Adipocyte (in vitro differentiated cells): ENCODE data around the gene DIAPH2.

Source experiments
- DNase-seq: peaks from one replicate; pipeline ENCODE4 v3.0.0-alpha.2; 2015; ENCODE audit warnings: low read depth
- H3K27me3 ChIP-seq: replicated peaks from 2 replicates; pipeline ENCODE4 v1.7.0; 2013; ENCODE audit warnings: mild to moderate bottlenecking, low read length, moderate library complexity; ENCODE audit not compliant: control insufficient read depth, insufficient read depth
- H3K36me3 ChIP-seq: 2 replicates; pipeline ENCODE4 v1.7.0; 2013; ENCODE audit warnings: low read length, mild to moderate bottlenecking, moderate library complexity; ENCODE audit not compliant: control insufficient read depth, insufficient read depth, severe bottlenecking
- H3K4me1 ChIP-seq: 2 replicates; pipeline ENCODE4 v1.7.0; 2013; ENCODE audit warnings: mild to moderate bottlenecking, low read length, moderate library complexity; ENCODE audit not compliant: control insufficient read depth, insufficient read depth
- H3K4me3 ChIP-seq: 2 replicates; pipeline ENCODE4 v1.7.0; 2013; ENCODE audit warnings: mild to moderate bottlenecking, low read length, moderate library complexity
- H3K9ac ChIP-seq: 2 replicates; pipeline ENCODE4 v1.7.0; 2013; ENCODE audit warnings: mild to moderate bottlenecking, low read length, moderate library complexity
- H3K9me3 ChIP-seq: 2 replicates; pipeline ENCODE4 v1.7.0; 2013; ENCODE audit warnings: mild to moderate bottlenecking, low read length, moderate library complexity; ENCODE audit not compliant: control insufficient read depth

Gene DIAPH2

GRCh38 chrX:97009391-97009790 is 324.7 kb downstream of the DIAPH2 start:
- H3K9me3 ChIP-seq: no peaks in the 10 kb centered on the region
- H3K4me3 ChIP-seq: no peak overlapping the region
- H3K9ac ChIP-seq: no peak overlapping the region
- no peaks in the 10 kb centered on the region for H3K36me3 ChIP-seq
- H3K27me3 ChIP-seq: no peaks in the 10 kb centered on the region
- no peak for DNase-seq
- no peaks in the 10 kb centered on the region for H3K4me1 ChIP-seq

GRCh38 chrX:97011540-97011939 is 326.9 kb downstream of the DIAPH2 start:
- no peak overlapping the region for H3K4me3 ChIP-seq
- no peak overlapping the region for H3K9ac ChIP-seq
- peaks cover 3% of the 10 kb centered on the region for H3K4me1 ChIP-seq
- no peaks in the 10 kb centered on the region for H3K27me3 ChIP-seq
- H3K9me3 ChIP-seq: no peaks in the 10 kb centered on the region
- H3K36me3 ChIP-seq: no peaks in the 10 kb centered on the region
- no peak for DNase-seq

GRCh38 chrX:97016106-97016505 is 331.5 kb downstream of the DIAPH2 start:
- no peaks in the 10 kb centered on the region for H3K9me3 ChIP-seq
- H3K27me3 ChIP-seq: no peaks in the 10 kb centered on the region
- peaks cover 3% of the 10 kb centered on the region for H3K4me1 ChIP-seq
- H3K4me3 ChIP-seq: peak overlapping the region; percentile 40
- peak; percentile 29 for DNase-seq
- H3K36me3 ChIP-seq: no peaks in the 10 kb centered on the region
- no peak overlapping the region for H3K9ac ChIP-seq

- no peaks in the 10 kb centered on the region for H3K9me3 ChIP-seq
- no peak overlapping the region for H3K4me3 ChIP-seq
Observed at GRCh38 chrX:97021680-97022079, 337.0 kb downstream of the DIAPH2 start.

GRCh38 chrX:97026406-97026805 is 341.8 kb downstream of the DIAPH2 start:
- Histone ChIP-seq H3K9ac (no peak overlapping the region), H3K4me1 (no peaks in the 10 kb centered on the region), H3K27me3 (no peaks in the 10 kb centered on the region), H3K36me3 (no peaks in the 10 kb centered on the region), H3K9me3 (no peaks in the 10 kb centered on the region), H3K4me3 (no peak overlapping the region)
- DNase-seq: peak; percentile 3

More at GRCh38 chrX:97021680-97022079, 337.0 kb downstream of the DIAPH2 start:
- H3K27me3 ChIP-seq: no peaks in the 10 kb centered on the region
- H3K4me1 ChIP-seq: no peaks in the 10 kb centered on the region
- no peak overlapping the region for H3K9ac ChIP-seq
- no peaks in the 10 kb centered on the region for H3K36me3 ChIP-seq
- DNase-seq: no peak

GRCh38 chrX:97027384-97027922 is 342.8 kb downstream of the DIAPH2 start:
- Histone ChIP-seq H3K4me1 (no peaks in the 10 kb centered on the region), H3K4me3 (no peak overlapping the region), H3K27me3 (no peaks in the 10 kb centered on the region), H3K9me3 (no peaks in the 10 kb centered on the region), H3K9ac (no peak overlapping the region), H3K36me3 (no peaks in the 10 kb centered on the region)
- DNase-seq: no peak

GRCh38 chrX:97030463-97030862 is 345.8 kb downstream of the DIAPH2 start:
- no peaks in the 10 kb centered on the region for H3K27me3 ChIP-seq
- H3K9ac ChIP-seq: no peak overlapping the region
- no peaks in the 10 kb centered on the region for H3K9me3 ChIP-seq
- no peaks in the 10 kb centered on the region for H3K36me3 ChIP-seq
- DNase-seq: no peak
- H3K4me3 ChIP-seq: no peak overlapping the region
- no peaks in the 10 kb centered on the region for H3K4me1 ChIP-seq

- H3K9me3 ChIP-seq: no peaks in the 10 kb centered on the region
- no peak overlapping the region for H3K4me3 ChIP-seq
- no peaks in the 10 kb centered on the region for H3K4me1 ChIP-seq
- DNase-seq: no peak
- no peaks in the 10 kb centered on the region for H3K27me3 ChIP-seq
- no peak overlapping the region for H3K9ac ChIP-seq
- H3K36me3 ChIP-seq: no peaks in the 10 kb centered on the region
Observed at GRCh38 chrX:97030947-97031346, 346.3 kb downstream of the DIAPH2 start.

- no peak for DNase-seq
- no peaks in the 10 kb centered on the region for H3K27me3 ChIP-seq
- H3K9me3 ChIP-seq: no peaks in the 10 kb centered on the region
- no peaks in the 10 kb centered on the region for H3K36me3 ChIP-seq
- no peaks in the 10 kb centered on the region for H3K4me1 ChIP-seq
- H3K4me3 ChIP-seq: peak overlapping the region; percentile 31
- no peak overlapping the region for H3K9ac ChIP-seq
Observed at GRCh38 chrX:97039363-97040029, 354.9 kb downstream of the DIAPH2 start.

GRCh38 chrX:97045470-97045869 is 360.8 kb downstream of the DIAPH2 start:
- H3K9ac ChIP-seq: no peak overlapping the region
- H3K27me3 ChIP-seq: no peaks in the 10 kb centered on the region
- H3K36me3 ChIP-seq: no peaks in the 10 kb centered on the region
- no peaks in the 10 kb centered on the region for H3K4me1 ChIP-seq
- no peaks in the 10 kb centered on the region for H3K9me3 ChIP-seq
- H3K4me3 ChIP-seq: no peak overlapping the region
- no peak for DNase-seq

GRCh38 chrX:97046867-97047266 is 362.2 kb downstream of the DIAPH2 start:
- Histone ChIP-seq H3K36me3 (no peaks in the 10 kb centered on the region), H3K27me3 (no peaks in the 10 kb centered on the region), H3K4me3 (no peak overlapping the region), H3K9ac (no peak overlapping the region), H3K9me3 (no peaks in the 10 kb centered on the region), H3K4me1 (no peaks in the 10 kb centered on the region)
- DNase-seq: no peak

- Histone ChIP-seq H3K4me1 (no peaks in the 10 kb centered on the region), H3K36me3 (no peaks in the 10 kb centered on the region), H3K4me3 (no peak overlapping the region), H3K27me3 (peaks cover 4% of the 10 kb centered on the region), H3K9me3 (no peaks in the 10 kb centered on the region), H3K9ac (no peak overlapping the region)
- DNase-seq: no peak
Observed at GRCh38 chrX:97050392-97050791, 365.8 kb downstream of the DIAPH2 start.
